Measurements from ENCODE around the gene ADAMTSL1.

The ADAMTSL1 gene

DNA sequence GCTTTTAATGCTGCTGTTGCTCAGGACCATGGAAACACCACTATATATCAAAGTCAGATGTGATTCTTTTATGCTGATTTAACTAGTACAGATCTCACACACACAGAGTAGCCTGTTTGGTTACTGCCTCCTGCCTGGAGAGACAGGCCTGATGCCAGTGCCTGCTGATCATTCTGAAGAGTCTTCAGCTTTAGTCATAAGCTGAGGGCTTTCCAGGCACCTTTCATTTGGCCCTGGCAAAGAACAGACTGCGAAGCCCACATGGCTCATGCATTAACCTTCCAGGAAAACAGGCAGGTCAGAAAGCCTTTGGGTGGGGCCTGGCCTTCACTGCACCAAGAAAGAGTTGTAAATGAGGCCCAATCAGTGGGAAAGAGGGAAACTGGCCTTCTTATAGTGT, 414.3 kb downstream of the ADAMTSL1 start:
- TF ChIP-seq, protein P1, sequence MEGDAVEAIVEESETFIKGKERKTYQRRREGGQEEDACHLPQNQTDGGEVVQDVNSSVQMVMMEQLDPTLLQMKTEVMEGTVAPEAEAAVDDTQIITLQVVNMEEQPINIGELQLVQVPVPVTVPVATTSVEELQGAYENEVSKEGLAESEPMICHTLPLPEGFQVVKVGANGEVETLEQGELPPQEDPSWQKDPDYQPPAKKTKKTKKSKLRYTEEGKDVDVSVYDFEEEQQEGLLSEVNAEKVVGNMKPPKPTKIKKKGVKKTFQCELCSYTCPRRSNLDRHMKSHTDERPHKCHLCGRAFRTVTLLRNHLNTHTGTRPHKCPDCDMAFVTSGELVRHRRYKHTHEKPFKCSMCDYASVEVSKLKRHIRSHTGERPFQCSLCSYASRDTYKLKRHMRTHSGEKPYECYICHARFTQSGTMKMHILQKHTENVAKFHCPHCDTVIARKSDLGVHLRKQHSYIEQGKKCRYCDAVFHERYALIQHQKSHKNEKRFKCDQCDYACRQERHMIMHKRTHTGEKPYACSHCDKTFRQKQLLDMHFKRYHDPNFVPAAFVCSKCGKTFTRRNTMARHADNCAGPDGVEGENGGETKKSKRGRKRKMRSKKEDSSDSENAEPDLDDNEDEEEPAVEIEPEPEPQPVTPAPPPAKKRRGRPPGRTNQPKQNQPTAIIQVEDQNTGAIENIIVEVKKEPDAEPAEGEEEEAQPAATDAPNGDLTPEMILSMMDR (IDR thresholded peaks at IDR 0.05; ENCODE audit: low read depth, low read length) = no peak
- peak in 1 of 2 donors; percentile 33 for DNase-seq (ENCODE audit: low read depth in 2 of 2)
- H3K4me3 ChIP-seq (replicated peaks in 1 of 2; ENCODE audit: low read depth in 2 of 2, low read length in 2 of 2) = no peak overlapping the region

DNA sequence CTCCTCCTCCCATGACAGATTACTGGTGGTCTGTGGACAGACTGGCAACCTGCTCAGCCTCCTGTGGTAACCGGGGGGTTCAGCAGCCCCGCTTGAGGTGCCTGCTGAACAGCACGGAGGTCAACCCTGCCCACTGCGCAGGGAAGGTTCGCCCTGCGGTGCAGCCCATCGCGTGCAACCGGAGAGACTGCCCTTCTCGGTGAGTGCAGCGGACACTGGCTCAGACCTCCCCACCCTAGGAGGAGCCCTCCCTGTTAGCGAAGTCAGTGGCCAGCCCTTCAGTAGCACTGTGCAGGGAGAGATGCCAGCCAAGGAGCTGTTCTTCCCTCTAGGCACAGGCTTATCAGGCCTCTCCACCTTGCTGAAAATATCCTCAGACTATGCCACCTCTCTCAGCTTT, 415.6 kb downstream of the ADAMTSL1 start:
- no peak overlapping the region for H3K4me3 ChIP-seq (replicated peaks in 1 of 2; ENCODE audit: low read depth in 2 of 2, low read length in 2 of 2)
- TF ChIP-seq, protein P1 (IDR thresholded peaks at IDR 0.05; ENCODE audit: low read depth, low read length) = no peak
- DNase-seq (ENCODE audit: low read depth in 2 of 2) = no peak

DNA sequence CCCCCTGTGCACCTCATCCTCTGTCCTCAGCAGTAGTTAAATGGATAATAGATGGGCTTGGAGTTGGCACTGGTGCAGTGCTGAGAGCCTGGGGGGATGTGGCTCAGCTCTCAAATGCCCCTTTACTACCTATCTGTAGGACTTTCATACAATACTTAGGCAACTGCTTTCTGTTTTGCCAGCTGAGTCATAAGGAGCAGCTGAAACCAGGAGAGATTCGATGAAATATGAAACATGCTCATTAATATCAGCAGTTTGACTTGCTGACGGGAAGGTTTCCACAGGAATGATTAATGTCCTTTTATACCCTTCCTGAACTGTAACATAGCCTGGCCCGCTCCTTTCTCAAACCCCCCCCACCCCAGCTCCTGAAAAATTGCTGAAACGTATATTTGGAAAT, 416.4 kb downstream of the ADAMTSL1 start:
- H3K4me3 ChIP-seq (replicated peaks in 1 of 2; ENCODE audit: low read depth in 2 of 2, low read length in 2 of 2) = no peak overlapping the region
- peak; percentile 69 for DNase-seq (ENCODE audit: low read depth in 2 of 2)
- TF ChIP-seq, protein P1 (IDR thresholded peaks at IDR 0.05; ENCODE audit: low read depth, low read length) = no peak

DNA sequence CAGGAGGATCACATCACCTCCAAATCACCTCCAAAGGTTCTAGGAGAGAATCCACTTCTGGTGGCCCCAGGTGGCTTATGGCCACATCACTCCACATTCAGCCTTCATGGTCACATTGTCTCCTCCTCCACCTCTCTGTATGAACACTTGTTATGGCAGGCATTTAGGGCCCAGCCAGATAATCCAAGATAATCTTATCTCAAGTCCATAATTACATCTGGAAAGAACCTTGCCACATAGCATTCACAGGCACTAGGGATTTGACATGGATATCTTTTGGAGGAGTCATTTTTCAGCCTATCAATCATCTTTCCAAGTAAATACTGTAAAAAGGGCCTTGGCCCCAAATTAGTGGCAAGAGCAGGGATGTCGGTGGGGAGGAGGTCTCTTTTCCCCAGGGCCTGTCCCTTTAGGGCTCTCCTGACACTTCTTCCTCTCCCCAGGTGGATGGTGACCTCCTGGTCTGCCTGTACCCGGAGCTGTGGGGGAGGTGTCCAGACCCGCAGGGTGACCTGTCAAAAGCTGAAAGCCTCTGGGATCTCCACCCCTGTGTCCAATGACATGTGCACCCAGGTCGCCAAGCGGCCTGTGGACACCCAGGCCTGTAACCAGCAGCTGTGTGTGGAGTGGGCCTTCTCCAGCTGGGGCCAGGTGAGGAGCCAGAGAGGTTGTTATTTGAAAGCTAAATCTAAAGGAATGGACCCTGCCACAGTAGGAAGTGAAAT, 418.2 kb downstream of the ADAMTSL1 start:
- no peak for DNase-seq (ENCODE audit: low read depth in 2 of 2)
- TF ChIP-seq, protein P1 (IDR thresholded peaks at IDR 0.05; ENCODE audit: low read depth, low read length) = no peak
- no peak overlapping the region for H3K4me3 ChIP-seq (replicated peaks in 1 of 2; ENCODE audit: low read depth in 2 of 2, low read length in 2 of 2)

DNA sequence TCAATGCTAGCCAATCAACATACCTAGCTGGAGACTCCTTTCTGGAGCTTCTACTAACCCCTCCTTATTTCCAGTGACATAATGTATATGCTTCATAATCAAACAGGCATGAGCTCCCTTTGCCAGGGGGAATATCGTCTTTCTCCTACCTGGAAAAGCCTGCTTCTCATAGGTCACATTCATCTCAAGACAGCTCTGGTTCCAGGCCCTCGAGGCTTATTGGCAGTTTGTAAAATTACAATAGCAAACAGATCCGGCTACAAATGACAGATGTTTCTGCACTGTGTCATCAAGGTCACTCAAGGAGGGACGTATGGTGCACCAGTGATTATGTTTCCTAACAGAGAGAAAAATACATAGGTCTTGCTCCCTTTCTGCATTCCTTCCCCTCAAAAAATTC, 419.1 kb downstream of the ADAMTSL1 start:
- TF ChIP-seq, protein P1 (IDR thresholded peaks at IDR 0.05; ENCODE audit: low read depth, low read length) = no peak
- no peak for DNase-seq (ENCODE audit: low read depth in 2 of 2)
- H3K4me3 ChIP-seq (replicated peaks in 1 of 2; ENCODE audit: low read depth in 2 of 2, low read length in 2 of 2) = no peak overlapping the region

DNA sequence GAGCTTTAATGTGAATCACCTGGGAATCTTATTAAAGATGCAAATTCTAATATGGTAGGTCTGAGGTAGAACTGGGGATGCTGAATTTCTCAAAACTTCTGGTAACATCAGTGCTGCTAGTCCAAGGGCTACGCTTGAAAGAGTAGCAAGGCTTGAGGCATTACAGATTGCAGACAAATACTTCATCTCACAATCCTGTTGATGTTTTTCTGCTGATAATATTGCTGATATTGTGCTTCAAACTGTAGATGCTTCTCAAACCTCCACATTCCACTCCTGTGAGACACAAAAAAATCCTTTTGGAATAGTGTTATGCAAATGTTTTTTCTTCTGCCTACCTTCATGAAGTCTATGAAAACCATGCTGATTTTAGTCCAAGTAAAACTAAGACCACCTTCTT, 419.5 kb downstream of the ADAMTSL1 start:
- TF ChIP-seq, protein P1 (IDR thresholded peaks at IDR 0.05; ENCODE audit: low read depth, low read length) = no peak
- no peak for DNase-seq (ENCODE audit: low read depth in 2 of 2)
- no peak overlapping the region for H3K4me3 ChIP-seq (replicated peaks in 1 of 2; ENCODE audit: low read depth in 2 of 2, low read length in 2 of 2)

DNA sequence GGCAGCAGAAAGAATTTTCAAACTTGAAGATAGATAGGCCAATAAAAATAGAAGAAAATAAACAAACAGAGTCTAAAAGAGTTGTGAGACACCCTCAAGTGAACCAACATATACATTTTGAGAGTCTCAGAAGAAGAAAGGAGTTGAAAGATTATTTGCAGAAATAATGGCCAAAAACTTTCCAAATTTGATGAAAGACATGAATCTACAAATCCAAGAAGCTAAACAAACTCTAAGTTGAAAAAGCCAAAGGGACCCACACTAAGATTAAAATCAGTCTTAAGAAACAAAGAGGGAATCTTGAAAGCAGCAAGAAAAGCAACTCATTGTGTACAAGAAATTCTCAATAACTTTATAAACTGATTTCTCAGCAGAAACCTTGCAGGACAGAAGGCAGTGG, 422.1 kb downstream of the ADAMTSL1 start:
- H3K4me3 ChIP-seq (replicated peaks in 1 of 2; ENCODE audit: low read depth in 2 of 2, low read length in 2 of 2) = no peak overlapping the region
- TF ChIP-seq, protein P1 (IDR thresholded peaks at IDR 0.05; ENCODE audit: low read depth, low read length) = no peak
- DNase-seq (ENCODE audit: low read depth in 2 of 2) = no peak
